SU-DHL-6 (cell line): ENCODE data around the gene TACC3.

Experiments
- H2AFZ ChIP-seq: fragments of 200-600 bp; sonication (generic); 2 replicates; pipeline ENCODE4 v1.6.1; 2014; ENCODE audit warnings: low read depth, mild to moderate bottlenecking, moderate library complexity, mixed read lengths, antibody characterized with exemption, low read length; ENCODE audit not compliant: severe bottlenecking
- H3F3A ChIP-seq: fragments of 200-600 bp; shearing (Covaris generic); 2 replicates; pipeline ENCODE4 v1.6.0; 2016; ENCODE audit warnings: antibody characterized with exemption, mild to moderate bottlenecking; ENCODE audit not compliant: insufficient read depth
- H3K27ac ChIP-seq: fragments of 200-600 bp; sonication (generic); 2 replicates; pipeline ENCODE4 v1.5.1; 2016; ENCODE audit warnings: low read depth, mild to moderate bottlenecking, low read length, moderate library complexity, mixed read lengths
- H3K27me3 ChIP-seq: fragments of 200-600 bp; sonication (generic), shearing (Covaris generic); 2 replicates; pipeline ENCODE4 v1.6.0; 2014; ENCODE audit warnings: mild to moderate bottlenecking, low read length
- H3K36me3 ChIP-seq: fragments of 200-600 bp; sonication (generic); 2 replicates; pipeline ENCODE4 v1.6.1; 2014; ENCODE audit warnings: mild to moderate bottlenecking, low read length, mixed read lengths
- H3K4me2 ChIP-seq: fragments of 300-600, 200-600 bp; shearing (Covaris generic), sonication (generic); 2 replicates; pipeline ENCODE4 v1.6.0; 2014; ENCODE audit warnings: low read length, low read depth, mild to moderate bottlenecking; ENCODE audit not compliant: poor library complexity, severe bottlenecking
- H3K4me3 ChIP-seq: fragments of 200-600 bp; sonication (generic); 2 replicates; pipeline ENCODE4 v1.5.1; 2014; ENCODE audit warnings: antibody characterized with exemption, low read length, mild to moderate bottlenecking, mixed read lengths; ENCODE audit not compliant: insufficient read depth, poor library complexity, severe bottlenecking
- H3K79me2 ChIP-seq: fragments of 200-600 bp; sonication (generic); 2 replicates; pipeline ENCODE4 v1.6.1; 2014; ENCODE audit warnings: mild to moderate bottlenecking, low read length, moderate library complexity; ENCODE audit not compliant: insufficient read depth
- H3K9ac ChIP-seq: fragments of 200-600 bp; sonication (generic); 2 replicates; pipeline ENCODE4 v1.7.0; 2014; ENCODE audit warnings: mild to moderate bottlenecking, low read length
- H3K9me2 ChIP-seq: fragments of 200-600 bp; sonication (generic); replicated peaks from 2 replicates; pipeline ENCODE4 v1.6.1; 2014; ENCODE audit warnings: low read length; ENCODE audit not compliant: insufficient read depth
- H3K9me3 ChIP-seq: fragments of 200-600 bp; sonication (generic); 2 replicates; pipeline ENCODE4 v1.6.1; 2014; ENCODE audit warnings: low read length, mixed read lengths; ENCODE audit not compliant: insufficient read depth
- H4K20me1 ChIP-seq: fragments of 200-600 bp; sonication (generic); 2 replicates; pipeline ENCODE4 v1.6.1; 2014; ENCODE audit warnings: low read depth, mild to moderate bottlenecking, antibody characterized with exemption, low read length, moderate library complexity, mixed read lengths
- CTCF ChIP-seq: fragments of 200-600 bp; sonication (generic); IDR thresholded peaks from one replicate; pipeline ENCODE4 v1.5.1; 2017; ENCODE audit warnings: antibody characterized with exemption, mild to moderate bottlenecking, low read length, moderate library complexity; ENCODE audit not compliant: insufficient read depth, poor library complexity, severe bottlenecking
- EZH2phosphoT487 ChIP-seq: fragments of 200-600 bp; sonication (generic), shearing (Covaris generic); conservative IDR thresholded peaks from 2 replicates; pipeline ENCODE4 v1.6.1; 2018; ENCODE audit warnings: mild to moderate bottlenecking, antibody characterized with exemption, low read length, moderate library complexity, mixed read lengths

Gene TACC3

GRCh38 chr4:1749370-1749769, 28.0 kb downstream of the TACC3 start:
- no peaks in the 10 kb centered on the region for H3K79me2 ChIP-seq
- H3F3A ChIP-seq = peaks cover 8% of the 10 kb centered on the region

DNA sequence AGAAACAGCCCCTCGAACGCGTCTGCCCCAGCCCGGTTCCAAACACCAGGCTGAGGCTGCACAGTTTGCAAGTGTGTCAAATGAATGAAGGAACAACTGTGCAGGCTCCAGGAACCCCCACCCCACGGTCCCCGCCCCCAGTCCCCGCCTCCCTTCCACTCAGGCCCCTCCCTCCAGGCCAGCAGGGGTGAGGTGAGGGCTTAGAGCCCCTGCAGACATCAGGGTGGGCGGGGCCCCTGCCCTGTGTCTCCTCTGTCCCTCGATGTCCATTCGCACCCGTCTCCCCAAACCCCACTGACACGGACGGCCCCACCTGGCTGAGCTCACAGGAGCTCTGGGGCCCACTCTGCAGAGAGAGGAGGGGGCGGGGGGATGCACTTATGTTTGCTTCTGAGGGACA, 28.5 kb downstream of the TACC3 start:
- no peak overlapping the region for H3K4me3 ChIP-seq
- H3K36me3 ChIP-seq = no peaks in the 10 kb centered on the region
- H3K4me2 ChIP-seq = no peak overlapping the region
- H3K27ac ChIP-seq = no peak overlapping the region
- no peaks in the 10 kb centered on the region for H3K9me2 ChIP-seq
- H3K27me3 ChIP-seq = no peaks in the 10 kb centered on the region
- H3K9ac ChIP-seq = no peak overlapping the region
- no peaks in the 10 kb centered on the region for H4K20me1 ChIP-seq
- TF ChIP-seq CTCF (no peak), EZH2phosphoT487 (no peak)
- H3K9me3 ChIP-seq = no peaks in the 10 kb centered on the region
- H3K79me2 ChIP-seq = no peaks in the 10 kb centered on the region
- H3F3A ChIP-seq = peaks cover 7% of the 10 kb centered on the region
- no peak overlapping the region for H2AFZ ChIP-seq

More at GRCh38 chr4:1749370-1749769, 28.0 kb downstream of the TACC3 start:
- no peaks in the 10 kb centered on the region for H3K27me3 ChIP-seq
- no peaks in the 10 kb centered on the region for H3K9me3 ChIP-seq
- no peaks in the 10 kb centered on the region for H3K9me2 ChIP-seq
- H3K27ac ChIP-seq = no peak overlapping the region
- H3K9ac ChIP-seq = no peak overlapping the region
- no peak for TF ChIP-seq CTCF
- no peak for TF ChIP-seq EZH2phosphoT487
- no peaks in the 10 kb centered on the region for H3K36me3 ChIP-seq
- H2AFZ ChIP-seq = no peak overlapping the region
- H3K4me2 ChIP-seq = no peak overlapping the region
- H3K4me3 ChIP-seq = no peak overlapping the region
- no peaks in the 10 kb centered on the region for H4K20me1 ChIP-seq

GRCh38 chr4:1750381-1751154, 29.2 kb downstream of the TACC3 start:
- Histone ChIP-seq H3K27ac (no peak overlapping the region), H3K27me3 (no peaks in the 10 kb centered on the region), H3K9me3 (no peaks in the 10 kb centered on the region), H3F3A (no peaks in the 10 kb centered on the region), H3K4me2 (no peak overlapping the region), H4K20me1 (no peaks in the 10 kb centered on the region), H3K4me3 (no peak overlapping the region), H3K9me2 (no peaks in the 10 kb centered on the region), H2AFZ (no peak overlapping the region), H3K79me2 (no peaks in the 10 kb centered on the region), H3K36me3 (no peaks in the 10 kb centered on the region), H3K9ac (no peak overlapping the region)
- TF ChIP-seq EZH2phosphoT487 (no peak), CTCF (no peak)
